ENCODE data around the gene MED13L.
"Not testable (repeated sequence)": the region's sequence is repeated elsewhere in the genome, so short reads cannot be mapped to it uniquely, and the experiment has no call there.

Gene MED13L

GRCh38 chr12:116244474-116245090 lies 32.9 kb downstream of the MED13L start:
- DNase-seq: no peak

GRCh38 chr12:116244001-116244400 lies 33.5 kb downstream of the MED13L start:
- no peak for DNase-seq

- no peak for DNase-seq
Observed at GRCh38 chr12:116242740-116243139, 34.8 kb downstream of the MED13L start.

- DNase-seq: no peak
Observed at GRCh38 chr12:116241157-116241759, 36.2 kb downstream of the MED13L start.

- DNase-seq: not testable (repeated sequence)
Observed at GRCh38 chr12:116238570-116239119, 38.8 kb downstream of the MED13L start.

- DNase-seq: no peak
Observed at GRCh38 chr12:116238149-116238548, 39.3 kb downstream of the MED13L start.

GRCh38 chr12:116236976-116237375 lies 40.5 kb downstream of the MED13L start:
- no peak for DNase-seq

- DNase-seq: peak; percentile 61
Observed at GRCh38 chr12:116236148-116236731, 41.3 kb downstream of the MED13L start.

- DNase-seq: not testable (repeated sequence)
Observed at GRCh38 chr12:116234148-116234547, 43.3 kb downstream of the MED13L start.

GRCh38 chr12:116233669-116234068 lies 43.8 kb downstream of the MED13L start:
- DNase-seq: no peak

- DNase-seq: no peak
Observed at GRCh38 chr12:116227811-116228210, 49.7 kb downstream of the MED13L start.

GRCh38 chr12:116226026-116226425 lies 51.5 kb downstream of the MED13L start:
- peak; percentile 86 for DNase-seq

GRCh38 chr12:116222358-116222757 lies 55.1 kb downstream of the MED13L start:
- DNase-seq: peak; percentile 45

- DNase-seq: no peak
Observed at GRCh38 chr12:116220756-116221155, 56.7 kb downstream of the MED13L start.

GRCh38 chr12:116217045-116217735 lies 60.3 kb downstream of the MED13L start:
- no peak for DNase-seq

- no peak for DNase-seq
Observed at GRCh38 chr12:116216022-116216756, 61.3 kb downstream of the MED13L start.

GRCh38 chr12:116215023-116215422 lies 62.5 kb downstream of the MED13L start:
- no peak for DNase-seq

- no peak for DNase-seq
Observed at GRCh38 chr12:116213885-116214527, 63.5 kb downstream of the MED13L start.

- DNase-seq: no peak
Observed at GRCh38 chr12:116213014-116213413, 64.5 kb downstream of the MED13L start.

GRCh38 chr12:116210762-116211161 lies 66.7 kb downstream of the MED13L start:
- DNase-seq: no peak

- no peak for DNase-seq
Observed at GRCh38 chr12:116210131-116210530, 67.4 kb downstream of the MED13L start.

GRCh38 chr12:116209503-116209902 lies 68.0 kb downstream of the MED13L start:
- no peak for DNase-seq

All from NCI-H1105 (cell line).